Neuronal stem cell (in vitro differentiated cells): ENCODE results near the gene ANKRD37.

Experiments
- DNase-seq: peaks from one replicate; pipeline ENCODE4 v3.0.0-alpha.2; 2013; ENCODE audit warnings: low spot score
- H2AFZ ChIP-seq: one replicate; pipeline ENCODE4 v1.6.1; 2013; ENCODE audit warnings: mild to moderate bottlenecking, low read length, inconsistent platforms
- H2AK5ac ChIP-seq: 2 replicates; pipeline ENCODE4 v1.6.1; 2013; ENCODE audit warnings: low read depth, mild to moderate bottlenecking, inconsistent platforms, low read length, moderate library complexity, mixed read lengths
- H2BK120ac ChIP-seq: 2 replicates; pipeline ENCODE4 v1.6.1; 2013; ENCODE audit warnings: low read depth, mild to moderate bottlenecking, inconsistent platforms, low read length, moderate library complexity, mixed read lengths
- H2BK12ac ChIP-seq: one replicate; pipeline ENCODE4 v1.6.1; 2013; ENCODE audit warnings: low read length, inconsistent platforms
- H2BK15ac ChIP-seq: 2 replicates; pipeline ENCODE4 v1.6.1; 2013; ENCODE audit warnings: mild to moderate bottlenecking, low read length, inconsistent platforms, mixed read lengths
- H2BK5ac ChIP-seq: one replicate; pipeline ENCODE4 v1.6.1; 2013; ENCODE audit warnings: inconsistent platforms, mild to moderate bottlenecking, low read length, moderate library complexity
- H3K14ac ChIP-seq: one replicate; pipeline ENCODE4 v1.6.1; 2013; ENCODE audit warnings: low read length, inconsistent platforms
- H3K18ac ChIP-seq: 2 replicates; pipeline ENCODE4 v1.6.1; 2013; ENCODE audit warnings: low read length, inconsistent platforms
- H3K23ac ChIP-seq: 2 replicates; pipeline ENCODE4 v1.6.1; 2013; ENCODE audit warnings: low read depth, mild to moderate bottlenecking, mixed read lengths, low read length, inconsistent platforms; ENCODE audit not compliant: poor library complexity
- H3K27ac ChIP-seq: replicated peaks from 3 replicates; pipeline ENCODE4 v1.5.1; 2013; ENCODE audit warnings: low read length, inconsistent platforms
- H3K27me3 ChIP-seq, 3 experiments: 2 replicates each; pipeline ENCODE4 v1.6.1; 2013; ENCODE audit warnings: low read length in 3 of 3, mild to moderate bottlenecking in 2 of 3, inconsistent platforms in 1 of 3, low read depth in 1 of 3, mixed read lengths in 1 of 3, moderate library complexity in 1 of 3; ENCODE audit not compliant: control insufficient read depth in 3 of 3, insufficient read depth in 3 of 3
- H3K36me3 ChIP-seq, 2 donors: replicated peaks in 1 of 2; 2 replicates each; pipeline ENCODE4 v1.6.1; 2013; ENCODE audit warnings: low read length in 2 of 2; ENCODE audit not compliant: control insufficient read depth in 2 of 2, insufficient read depth in 2 of 2
- H3K4ac ChIP-seq: 2 replicates; pipeline ENCODE4 v1.6.1; 2013; ENCODE audit warnings: inconsistent platforms, mild to moderate bottlenecking, low read length, moderate library complexity
- H3K4me1 ChIP-seq, 2 donors: 1 replicate in 1 of 2; 2 replicates in 1 of 2; pipeline ENCODE4 v1.6.1; 2013; ENCODE audit warnings: low read length in 2 of 2, low read depth in 1 of 2; ENCODE audit not compliant: control insufficient read depth in 2 of 2, insufficient read depth in 1 of 2
- H3K4me2 ChIP-seq: one replicate; pipeline ENCODE4 v1.6.1; 2013; ENCODE audit warnings: mild to moderate bottlenecking, low read length, inconsistent platforms; ENCODE audit not compliant: insufficient read depth, poor library complexity, severe bottlenecking
- H3K4me3 ChIP-seq, 2 donors: 2 replicates each; pipeline ENCODE4 v1.5.1; 2013; ENCODE audit warnings: low read length in 2 of 2, mild to moderate bottlenecking in 2 of 2, inconsistent platforms in 1 of 2, moderate library complexity in 1 of 2
- H3K79me1 ChIP-seq: one replicate; pipeline ENCODE4 v1.6.1; 2013; ENCODE audit warnings: low read depth, mild to moderate bottlenecking, inconsistent platforms, low read length, moderate library complexity
- H3K9ac ChIP-seq: one replicate; pipeline ENCODE4 v1.6.1; 2013; ENCODE audit warnings: mild to moderate bottlenecking, low read depth, low read length, inconsistent platforms; ENCODE audit not compliant: poor library complexity
- H3K9me3 ChIP-seq, 2 donors: replicated peaks in 1 of 2; 2 replicates each; pipeline versions ENCODE3 to v1.6.1; 2013; ENCODE audit warnings: low read length in 2 of 2, mild to moderate bottlenecking in 2 of 2, inconsistent platforms in 1 of 2, low read depth in 1 of 2, mixed read lengths in 1 of 2, moderate library complexity in 1 of 2; ENCODE audit not compliant: control insufficient read depth in 2 of 2, insufficient read depth in 1 of 2
- H4K8ac ChIP-seq: one replicate; pipeline ENCODE4 v1.6.1; 2013; ENCODE audit warnings: low read depth, mild to moderate bottlenecking, inconsistent platforms, low read length, moderate library complexity
- H4K91ac ChIP-seq: one replicate; pipeline ENCODE4 v1.6.1; 2013; ENCODE audit warnings: low read length, low read depth, mild to moderate bottlenecking, inconsistent platforms; ENCODE audit not compliant: poor library complexity
- WGBS, 2 donors: extraction: QIAGEN DNeasy Blood & Tissue Kit; methylation state at CpG; one replicate each; pipeline ENCODE4 v1.1.7; 2013; ENCODE audit warnings: missing lambda C conversion rate in 2 of 2, mixed read lengths in 1 of 2; ENCODE audit not compliant: insufficient read length in 2 of 2, insufficient replicate concordance in 1 of 2; ENCODE audit errors: extremely low coverage in 2 of 2; 5-methylcytosine and 5-hydroxymethylcytosine counted together

ANKRD37 gene

GRCh38 chr4:185363251-185363650 lies 33.4 kb upstream of the ANKRD37 start:
- WGBS, 2 donors, result no CpG with 5 or more reads among the region's 3 CpGs
- Histone ChIP-seq H2AK5ac (no peak overlapping the region), H3K23ac (no peak overlapping the region), H3K27me3 (no peaks in the 10 kb centered on the region), H3K79me1 (no peaks in the 10 kb centered on the region), H3K4me2 (no peak overlapping the region), H4K8ac (no peak overlapping the region), H3K14ac (no peak overlapping the region), H3K9ac (no peak overlapping the region), H2BK120ac (no peak overlapping the region), H3K36me3 (peaks cover 2 to 5% of the 10 kb centered on the region in 2 donors), H2AFZ (no peak overlapping the region), H2BK5ac (no peak overlapping the region), H2BK15ac (no peak overlapping the region), H3K27ac (no peak overlapping the region), H3K4me1 (no peaks in the 10 kb centered on the region), H3K4ac (no peak overlapping the region), H3K18ac (no peak overlapping the region), H2BK12ac (no peak overlapping the region), H3K4me3 (no peak overlapping the region), H3K9me3 (no peaks in the 10 kb centered on the region), H4K91ac (no peak overlapping the region)
- DNase-seq, result no peak

- Histone ChIP-seq H2AK5ac (no peak overlapping the region), H3K27ac (no peak overlapping the region), H4K8ac (no peak overlapping the region), H4K91ac (no peak overlapping the region), H3K23ac (no peak overlapping the region), H3K14ac (no peak overlapping the region), H3K4me2 (no peak overlapping the region), H3K4ac (no peak overlapping the region), H3K79me1 (no peaks in the 10 kb centered on the region), H3K4me1 (peaks cover 0 to 2% of the 10 kb centered on the region in 2 donors), H2BK12ac (no peak overlapping the region), H3K27me3 (no peaks in the 10 kb centered on the region), H2BK5ac (no peak overlapping the region), H2BK15ac (no peak overlapping the region), H3K9me3 (no peaks in the 10 kb centered on the region), H3K4me3 (no peak overlapping the region), H2AFZ (no peak overlapping the region), H3K18ac (no peak overlapping the region), H2BK120ac (no peak overlapping the region), H3K36me3 (peaks cover 2 to 5% of the 10 kb centered on the region in 2 donors), H3K9ac (no peak overlapping the region)
- no CpG with 5 or more reads among the region's 5 CpGs for WGBS, 2 donors
- no peak for DNase-seq
Measured at GRCh38 chr4:185364886-185365285, 31.8 kb upstream of the ANKRD37 start.

GRCh38 chr4:185369731-185370130 lies 26.9 kb upstream of the ANKRD37 start:
- WGBS, 2 donors, result no CpG with 5 or more reads among the region's 3 CpGs
- Histone ChIP-seq H2AK5ac (no peak overlapping the region), H4K91ac (no peak overlapping the region), H3K14ac (no peak overlapping the region), H2AFZ (no peak overlapping the region), H2BK5ac (no peak overlapping the region), H3K79me1 (no peaks in the 10 kb centered on the region), H3K36me3 (peaks cover 5% of the 10 kb centered on the region in 2 donors), H2BK120ac (no peak overlapping the region), H3K18ac (no peak overlapping the region), H3K27me3 (no peaks in the 10 kb centered on the region), H3K27ac (no peak overlapping the region), H2BK15ac (no peak overlapping the region), H4K8ac (no peak overlapping the region), H3K4me2 (no peak overlapping the region), H3K4ac (no peak overlapping the region), H3K4me3 (no peak overlapping the region), H2BK12ac (no peak overlapping the region), H3K4me1 (peaks cover 1 to 5% of the 10 kb centered on the region in 2 donors), H3K9ac (no peak overlapping the region), H3K23ac (no peak overlapping the region), H3K9me3 (no peaks in the 10 kb centered on the region)
- DNase-seq, result no peak

GRCh38 chr4:185370268-185370949 lies 26.2 kb upstream of the ANKRD37 start:
- H4K91ac ChIP-seq, result no peak overlapping the region
- no peaks in the 10 kb centered on the region for H3K79me1 ChIP-seq
- H3K27ac ChIP-seq, result no peak overlapping the region
- peaks cover 1 to 5% of the 10 kb centered on the region in 2 donors for H3K4me1 ChIP-seq
- WGBS, 2 donors, result no CpG with 5 or more reads among the region's 11 CpGs
- H3K23ac ChIP-seq, result no peak overlapping the region
- H2BK15ac ChIP-seq, result no peak overlapping the region
- no peak overlapping the region for H3K9ac ChIP-seq
- no peak overlapping the region for H2AK5ac ChIP-seq
- no peaks in the 10 kb centered on the region for H3K9me3 ChIP-seq
- H3K36me3 ChIP-seq, result peaks cover 3 to 5% of the 10 kb centered on the region in 2 donors
- no peak overlapping the region for H2BK5ac ChIP-seq
- H4K8ac ChIP-seq, result no peak overlapping the region
- H3K27me3 ChIP-seq, result no peaks in the 10 kb centered on the region
- no peak overlapping the region for H3K14ac ChIP-seq
- no peak overlapping the region for H2BK120ac ChIP-seq
- no peak overlapping the region for H3K4me2 ChIP-seq
- H2BK12ac ChIP-seq, result no peak overlapping the region
- H2AFZ ChIP-seq, result no peak overlapping the region
- no peak overlapping the region for H3K4me3 ChIP-seq
- no peak overlapping the region for H3K18ac ChIP-seq
- no peak overlapping the region for H3K4ac ChIP-seq
- DNase-seq, result no peak
